NCI-H187 (cell line): ENCODE data around the gene CNST.

ENCODE experiments used
- DNase-seq, 2 experiments: peaks; one replicate each; lab custom pipeline; 2025; lab: John Stamatoyannopoulos, UW

CNST gene, protein sequence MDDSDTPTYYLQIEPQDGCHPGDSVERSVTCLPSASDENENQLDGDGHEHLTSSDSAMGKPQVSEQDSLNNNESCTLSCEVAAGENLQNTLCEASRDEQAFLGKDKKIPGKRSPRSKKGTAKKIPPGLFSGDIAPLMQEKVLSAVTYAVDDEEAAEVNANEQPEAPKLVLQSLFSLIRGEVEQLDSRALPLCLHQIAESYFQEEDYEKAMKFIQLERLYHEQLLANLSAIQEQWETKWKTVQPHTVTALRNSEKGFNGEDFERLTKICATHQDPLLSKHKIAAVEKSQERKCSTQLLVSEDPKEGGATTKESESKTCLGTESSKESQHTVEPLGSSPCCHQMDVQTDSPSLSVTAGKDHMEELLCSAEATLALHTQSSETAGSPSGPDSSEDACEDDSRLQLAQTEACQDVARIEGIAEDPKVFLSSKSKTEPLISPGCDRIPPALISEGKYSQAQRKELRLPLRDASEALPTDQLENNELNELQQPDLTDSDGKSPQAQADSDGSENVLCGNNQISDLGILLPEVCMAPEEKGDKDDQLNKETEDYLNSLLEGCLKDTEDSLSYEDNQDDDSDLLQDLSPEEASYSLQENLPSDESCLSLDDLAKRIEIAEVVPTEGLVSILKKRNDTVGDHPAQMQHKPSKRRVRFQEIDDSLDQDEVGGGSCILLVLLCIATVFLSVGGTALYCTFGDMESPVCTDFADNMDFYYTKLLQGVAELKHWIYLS

GRCh38 chr1:246566128-246566812 lies at the start of gene CNST, which contains the start of gene TFB2M:
Gene CNST, plus strand, starts transcription at chr1:246566456. Its CDS starts 25,107 bp downstream, at chr1:246591563.
Gene TFB2M, minus strand, starts transcription at chr1:246566261. Its CDS starts 123 bp downstream, at chr1:246566138.
- DNase-seq: peak; percentile 59 to 92

DNA sequence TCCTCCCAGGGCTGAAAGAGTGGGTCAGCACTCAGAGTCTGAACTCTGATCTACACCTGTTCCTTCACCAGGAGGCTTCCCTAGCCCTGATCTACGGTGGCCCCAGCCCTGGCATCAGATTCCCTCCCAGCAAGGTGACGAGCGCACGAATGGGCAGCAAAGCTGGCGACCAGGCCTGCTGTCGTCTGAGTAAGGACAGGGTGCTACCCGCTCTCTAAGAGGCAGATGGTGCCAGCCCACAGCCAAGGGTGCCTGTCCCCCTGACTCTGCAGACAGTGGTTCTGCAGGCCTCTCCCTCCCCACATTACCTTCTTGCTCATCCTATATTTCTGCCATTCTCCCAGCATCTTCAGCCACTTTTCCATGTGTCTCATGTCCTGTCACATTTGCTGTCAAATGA lies 48.9 kb upstream of the CNST start:
- no peak for DNase-seq

GRCh38 chr1:246518456-246519205 lies 47.6 kb upstream of the CNST start:
- no peak for DNase-seq

DNA sequence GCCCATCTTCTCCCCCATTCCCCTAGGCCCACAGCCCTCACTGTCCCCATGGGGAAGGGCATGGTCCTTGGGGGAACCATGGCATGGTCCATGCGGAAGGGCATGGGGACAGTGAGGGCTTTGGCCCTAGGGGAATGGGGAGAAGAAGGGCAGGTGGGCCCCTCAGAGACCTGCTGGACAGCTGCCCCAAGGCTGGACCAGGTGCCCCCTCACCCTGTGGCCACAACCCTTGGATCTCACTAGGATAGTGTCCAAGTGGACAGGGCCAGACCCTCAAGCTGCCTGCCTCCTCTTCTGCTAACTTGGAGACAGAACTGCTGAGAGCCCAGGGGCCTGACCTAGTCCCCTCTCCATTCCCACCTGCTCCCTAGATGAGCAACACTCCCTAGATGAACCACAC lies 46.7 kb upstream of the CNST start:
- DNase-seq: no peak

DNA sequence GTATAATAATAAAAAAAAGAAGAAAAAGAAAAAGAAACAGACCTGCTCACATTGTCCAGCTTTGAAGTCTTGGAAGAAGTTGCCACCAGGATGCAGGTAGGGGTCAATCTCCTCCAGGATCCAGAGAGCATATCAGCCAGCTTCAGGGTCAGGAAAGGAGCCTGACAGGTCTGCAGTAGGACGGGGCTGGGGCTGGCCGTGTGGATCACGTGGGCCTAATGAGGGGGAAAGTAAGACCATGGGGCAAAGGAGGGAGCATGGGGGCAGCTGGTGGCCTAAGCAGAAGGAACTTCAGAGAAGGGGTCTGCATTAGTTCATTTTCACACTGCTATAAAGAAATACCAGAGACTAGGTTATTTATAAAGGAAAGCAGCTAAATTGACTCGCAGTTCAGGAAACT lies 39.9 kb upstream of the CNST start:
- no peak for DNase-seq

- DNase-seq: no peak
Observed at GRCh38 chr1:246526915-246527314, 39.3 kb upstream of the CNST start.

GRCh38 chr1:246527402-246528088 lies 38.7 kb upstream of the CNST start:
- DNase-seq: no peak

- no peak for DNase-seq
Observed at GRCh38 chr1:246528933-246529731, 37.1 kb upstream of the CNST start.

DNA sequence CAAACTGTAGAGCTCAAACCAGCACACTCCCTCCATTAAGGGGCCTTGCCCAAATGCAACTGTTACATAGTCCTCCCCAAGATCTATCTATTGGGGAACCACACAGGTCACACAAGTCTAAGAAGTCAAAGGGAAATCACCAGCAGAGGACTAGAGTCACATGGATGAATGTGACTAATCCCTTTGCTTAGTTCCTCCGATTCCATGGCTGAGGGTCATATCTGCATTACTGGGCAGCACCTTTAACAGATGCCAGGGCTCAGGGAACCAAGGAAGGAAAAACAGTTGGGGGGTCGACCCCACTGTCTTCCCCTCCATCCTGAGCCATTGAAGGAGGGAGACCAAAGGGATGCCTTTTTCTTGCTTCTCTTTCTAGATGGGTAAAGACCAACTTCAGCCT lies 35.8 kb upstream of the CNST start:
- no peak for DNase-seq

- no peak for DNase-seq
Observed at GRCh38 chr1:246532519-246532918, 33.7 kb upstream of the CNST start.

DNA sequence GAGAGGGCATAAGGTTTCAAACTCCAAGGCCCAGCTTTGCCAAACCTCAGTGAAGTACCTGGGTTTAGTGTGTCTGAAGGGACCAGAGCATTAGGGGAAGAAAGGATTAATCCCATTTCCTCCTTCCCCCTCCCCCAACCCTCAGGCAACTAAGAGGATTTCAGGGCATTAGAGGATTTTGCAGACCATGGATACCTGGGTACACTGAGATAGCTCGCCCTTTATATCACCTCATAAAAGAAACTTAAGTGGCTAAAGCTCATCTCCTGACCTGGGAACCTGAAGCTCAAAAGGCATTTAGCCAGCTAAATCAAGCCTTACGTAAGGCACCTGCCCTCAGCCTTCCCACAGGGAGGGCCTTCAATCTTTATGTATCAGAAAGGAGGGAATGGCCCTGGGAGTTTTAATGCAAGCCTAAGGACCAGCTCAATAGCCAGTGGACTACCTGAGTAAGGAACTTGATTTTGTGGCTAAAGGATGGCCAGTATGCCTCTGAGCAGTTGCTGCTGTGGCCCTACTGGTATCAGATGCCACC lies 32.8 kb upstream of the CNST start:
- DNase-seq: no peak

GRCh38 chr1:246534114-246534513 lies 32.1 kb upstream of the CNST start:
- no peak for DNase-seq

DNA sequence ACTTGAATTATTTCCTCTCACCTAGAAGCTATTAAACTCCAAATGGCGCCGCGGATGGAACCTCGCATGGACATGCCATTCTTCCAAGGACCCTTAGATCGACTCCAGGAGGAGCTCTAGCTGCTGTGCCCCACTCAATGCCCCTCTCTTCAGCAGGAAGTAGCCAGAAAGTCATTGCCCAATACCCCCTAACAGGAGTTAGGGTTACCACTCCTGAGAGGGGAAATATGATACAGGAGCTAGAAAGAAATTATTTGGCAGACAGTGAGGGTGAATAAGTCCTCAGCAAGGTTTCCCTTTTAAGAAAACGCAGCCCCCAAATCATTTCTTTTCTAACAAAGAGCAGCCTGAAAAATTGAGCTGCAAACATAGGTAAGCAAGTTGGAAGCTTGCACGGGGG lies 28.8 kb upstream of the CNST start:
- DNase-seq: no peak

GRCh38 chr1:246537887-246538286 lies 28.4 kb upstream of the CNST start:
- DNase-seq: no peak

DNA sequence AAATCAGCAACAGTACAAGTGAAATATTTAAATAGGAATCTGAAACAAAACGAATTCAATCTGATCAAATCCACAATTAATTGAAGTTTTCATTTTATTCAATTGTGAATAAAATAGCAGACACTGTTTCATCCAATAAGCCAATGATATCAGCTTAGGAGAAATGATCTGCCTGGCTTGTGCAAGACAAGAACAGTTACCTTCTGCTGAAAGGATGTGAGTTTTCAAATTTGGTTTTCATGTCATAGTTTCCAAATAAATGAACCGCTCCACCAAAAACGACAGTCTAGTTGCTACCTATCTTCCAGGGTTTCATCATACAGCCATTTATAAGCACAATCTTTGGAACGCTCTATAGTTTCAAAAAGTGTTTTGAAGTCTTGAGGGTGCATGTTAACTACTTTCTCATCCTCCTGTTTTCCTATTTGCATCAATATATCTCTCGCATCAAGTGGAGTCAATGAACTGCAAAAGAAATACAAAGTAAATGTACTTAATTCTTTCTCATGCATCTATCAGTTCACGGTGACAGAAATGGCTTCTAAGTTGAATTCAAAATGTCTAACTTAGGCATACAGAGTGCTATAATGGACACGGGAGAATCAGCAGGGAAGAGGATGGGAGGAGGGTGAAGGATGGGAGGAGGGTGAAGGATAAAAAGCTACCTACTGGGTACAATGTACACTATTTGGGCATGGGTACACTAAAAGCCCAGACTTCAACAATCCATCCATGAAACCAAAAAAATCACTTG lies 25.3 kb upstream of the CNST start:
- no peak for DNase-seq

GRCh38 chr1:246544001-246544400 lies 22.3 kb upstream of the CNST start:
- no peak for DNase-seq

DNA sequence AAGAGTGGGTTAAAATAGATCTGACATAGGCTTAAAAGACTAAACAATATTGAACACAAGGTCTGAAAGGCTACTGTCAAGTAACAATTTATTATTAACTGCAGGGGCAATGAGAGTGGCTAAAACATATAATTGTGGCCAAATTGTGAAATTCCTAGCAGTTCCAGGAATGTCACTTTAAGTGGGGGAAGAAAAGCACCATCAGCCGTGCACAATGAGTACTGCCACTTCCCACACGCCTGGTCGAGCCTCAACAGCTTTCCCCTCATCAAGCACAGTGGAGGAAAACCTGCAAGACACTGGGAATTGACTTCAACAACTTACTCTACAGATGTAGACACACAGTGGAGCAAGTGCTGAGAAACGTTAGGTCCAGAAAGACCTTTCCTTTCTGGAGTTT lies 16.6 kb upstream of the CNST start:
- no peak for DNase-seq

- DNase-seq: no peak
Observed at GRCh38 chr1:246550402-246550801, 15.9 kb upstream of the CNST start.

DNA sequence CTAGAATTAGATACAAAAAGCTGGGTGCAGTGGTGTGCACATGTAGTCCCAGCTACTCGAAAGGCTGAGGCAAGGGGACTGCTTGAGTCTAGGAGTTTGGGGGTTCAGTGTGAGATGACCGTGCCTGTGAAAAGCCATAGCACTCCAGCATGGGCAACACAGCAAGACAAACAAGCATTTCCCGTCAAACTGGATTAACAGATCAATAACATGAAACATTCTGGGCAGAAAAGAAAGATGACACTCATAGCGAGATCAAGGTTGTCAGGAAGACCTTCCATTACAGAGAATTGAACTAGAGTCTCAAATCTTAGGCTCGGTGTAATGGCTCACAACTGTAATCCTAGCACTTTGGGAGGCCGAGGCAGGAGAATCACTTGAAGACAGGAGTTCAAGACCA lies 14.1 kb upstream of the CNST start:
- no peak for DNase-seq

- DNase-seq: no peak
Observed at GRCh38 chr1:246554201-246554600, 12.1 kb upstream of the CNST start.
